ENCODE measurements around the gene NPL.

Gene NPL

DNA sequence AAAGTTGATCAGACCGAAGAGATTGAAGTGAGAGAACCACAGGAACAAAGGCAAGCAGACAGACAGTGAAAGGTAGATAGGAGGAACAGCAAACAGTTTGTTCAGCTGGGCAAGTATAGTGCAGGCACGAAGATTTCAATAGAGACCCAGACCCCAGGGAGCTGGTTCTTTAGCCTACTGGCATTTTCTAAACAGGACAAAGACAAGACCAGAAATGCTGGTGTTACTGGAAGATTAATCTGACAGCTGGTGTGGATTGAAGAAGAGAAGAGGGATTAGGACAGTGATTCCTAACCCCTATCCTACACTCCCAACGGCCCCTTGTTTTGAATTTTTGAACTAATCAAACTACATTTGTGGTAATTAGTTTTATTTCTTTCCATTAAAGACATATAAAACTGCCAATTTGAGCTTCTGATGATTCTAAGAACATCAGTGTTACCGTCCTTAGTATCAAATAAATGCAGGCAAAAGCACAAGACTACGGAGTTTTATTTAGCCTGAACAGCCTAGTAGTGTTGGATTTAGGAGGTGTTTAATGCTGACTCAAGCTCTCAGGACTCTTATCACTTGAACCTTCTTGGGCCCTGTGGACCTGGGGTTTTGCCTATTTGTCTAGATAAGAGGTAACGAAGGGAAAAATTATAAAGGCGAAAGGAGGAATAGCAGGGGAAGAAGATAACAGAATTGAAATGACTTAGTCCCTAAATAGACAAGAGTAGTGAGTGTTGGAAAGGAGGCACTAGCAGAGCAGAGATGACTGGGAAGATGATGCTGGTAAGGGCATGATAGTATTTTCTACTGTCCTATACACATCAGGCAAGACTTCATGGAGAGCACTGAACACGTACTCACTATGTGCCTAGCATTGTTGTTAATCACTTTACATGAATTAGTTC, 2.0 kb downstream of the NPL start:
- H3K27ac ChIP-seq, result no peak overlapping the region
- TF ChIP-seq, protein P1, sequence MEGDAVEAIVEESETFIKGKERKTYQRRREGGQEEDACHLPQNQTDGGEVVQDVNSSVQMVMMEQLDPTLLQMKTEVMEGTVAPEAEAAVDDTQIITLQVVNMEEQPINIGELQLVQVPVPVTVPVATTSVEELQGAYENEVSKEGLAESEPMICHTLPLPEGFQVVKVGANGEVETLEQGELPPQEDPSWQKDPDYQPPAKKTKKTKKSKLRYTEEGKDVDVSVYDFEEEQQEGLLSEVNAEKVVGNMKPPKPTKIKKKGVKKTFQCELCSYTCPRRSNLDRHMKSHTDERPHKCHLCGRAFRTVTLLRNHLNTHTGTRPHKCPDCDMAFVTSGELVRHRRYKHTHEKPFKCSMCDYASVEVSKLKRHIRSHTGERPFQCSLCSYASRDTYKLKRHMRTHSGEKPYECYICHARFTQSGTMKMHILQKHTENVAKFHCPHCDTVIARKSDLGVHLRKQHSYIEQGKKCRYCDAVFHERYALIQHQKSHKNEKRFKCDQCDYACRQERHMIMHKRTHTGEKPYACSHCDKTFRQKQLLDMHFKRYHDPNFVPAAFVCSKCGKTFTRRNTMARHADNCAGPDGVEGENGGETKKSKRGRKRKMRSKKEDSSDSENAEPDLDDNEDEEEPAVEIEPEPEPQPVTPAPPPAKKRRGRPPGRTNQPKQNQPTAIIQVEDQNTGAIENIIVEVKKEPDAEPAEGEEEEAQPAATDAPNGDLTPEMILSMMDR (conservative IDR thresholded peaks at IDR 0.05), result no peak

DNA sequence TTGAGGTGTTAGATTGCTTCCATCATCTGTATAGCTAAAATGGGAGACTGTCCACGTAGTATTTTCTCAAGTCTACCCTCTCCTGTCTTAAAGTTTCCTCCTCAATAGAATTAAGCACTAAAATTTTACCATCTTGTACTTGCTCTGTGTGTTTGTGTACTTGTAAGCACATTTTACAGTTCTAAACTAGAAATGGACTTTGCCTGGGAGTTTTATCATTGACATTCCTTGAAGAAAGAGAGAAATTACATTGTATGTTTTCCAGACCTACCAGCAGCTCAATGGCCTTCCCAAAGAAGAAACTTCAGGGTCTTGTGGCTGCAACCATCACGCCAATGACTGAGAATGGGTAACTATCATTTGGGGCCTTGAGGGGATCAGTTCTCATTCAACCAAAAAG, 4.5 kb downstream of the NPL start:
- TF ChIP-seq, protein P1 (conservative IDR thresholded peaks at IDR 0.05), result no peak
- no peak overlapping the region for H3K27ac ChIP-seq

DNA sequence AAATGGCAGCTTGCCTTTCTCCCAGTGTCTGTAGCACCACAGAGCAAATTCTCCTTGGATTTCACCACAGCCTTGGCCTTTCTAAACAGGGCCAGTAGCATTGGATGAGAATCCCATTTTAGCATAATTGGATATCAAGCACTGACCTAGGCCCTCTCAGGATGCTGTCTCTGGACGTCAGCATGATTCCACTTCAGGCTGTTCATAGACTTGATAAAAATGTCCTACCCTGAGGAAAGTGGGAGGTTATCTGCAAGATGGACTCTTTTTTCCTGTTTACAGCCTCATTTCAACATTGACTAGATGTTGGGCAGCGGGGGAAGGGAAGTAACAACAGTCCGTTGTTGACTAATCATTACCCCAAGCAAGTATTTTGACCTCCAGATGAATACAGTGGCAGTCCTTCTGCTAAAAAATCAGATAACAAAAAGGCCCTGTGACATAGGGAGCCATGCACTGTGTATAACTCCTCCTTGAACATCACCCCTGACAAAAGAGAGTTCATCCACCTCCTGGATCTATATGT, 5.2 kb downstream of the NPL start:
- no peak overlapping the region for H3K27ac ChIP-seq
- TF ChIP-seq, protein P1 (conservative IDR thresholded peaks at IDR 0.05), result no peak

DNA sequence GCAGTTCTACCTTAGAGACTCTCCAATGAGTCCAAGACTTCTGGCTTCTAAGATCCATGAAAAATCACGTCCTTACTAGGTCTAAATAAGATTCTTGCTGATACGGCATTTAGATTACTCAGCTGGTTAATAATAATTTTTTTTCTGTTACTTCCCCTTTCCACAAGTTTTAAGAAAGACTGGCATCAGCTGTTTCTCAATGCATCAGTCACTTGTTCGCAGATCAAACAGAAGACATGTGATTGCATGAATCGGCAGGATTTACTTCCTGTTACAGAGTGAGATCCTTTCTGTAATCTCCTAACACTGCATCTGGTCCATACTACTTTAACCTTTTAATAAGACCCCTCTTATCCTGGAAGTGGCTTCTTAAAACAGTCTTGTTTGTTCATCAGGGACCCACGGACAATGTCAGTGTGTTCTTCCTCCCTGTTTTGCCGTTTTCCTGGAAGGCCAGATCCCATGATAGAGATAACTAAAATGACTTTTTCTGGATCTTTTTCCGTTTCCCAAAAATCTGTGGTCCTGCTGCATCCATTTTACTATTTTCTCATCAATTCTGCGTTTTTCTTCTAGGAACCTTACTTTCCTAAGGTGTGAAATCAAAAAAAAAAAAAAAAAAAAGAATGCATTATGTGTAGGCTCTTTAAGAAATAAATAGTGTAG, 6.1 kb downstream of the NPL start:
- TF ChIP-seq, protein P1 (conservative IDR thresholded peaks at IDR 0.05), result no peak
- H3K27ac ChIP-seq, result no peak overlapping the region

DNA sequence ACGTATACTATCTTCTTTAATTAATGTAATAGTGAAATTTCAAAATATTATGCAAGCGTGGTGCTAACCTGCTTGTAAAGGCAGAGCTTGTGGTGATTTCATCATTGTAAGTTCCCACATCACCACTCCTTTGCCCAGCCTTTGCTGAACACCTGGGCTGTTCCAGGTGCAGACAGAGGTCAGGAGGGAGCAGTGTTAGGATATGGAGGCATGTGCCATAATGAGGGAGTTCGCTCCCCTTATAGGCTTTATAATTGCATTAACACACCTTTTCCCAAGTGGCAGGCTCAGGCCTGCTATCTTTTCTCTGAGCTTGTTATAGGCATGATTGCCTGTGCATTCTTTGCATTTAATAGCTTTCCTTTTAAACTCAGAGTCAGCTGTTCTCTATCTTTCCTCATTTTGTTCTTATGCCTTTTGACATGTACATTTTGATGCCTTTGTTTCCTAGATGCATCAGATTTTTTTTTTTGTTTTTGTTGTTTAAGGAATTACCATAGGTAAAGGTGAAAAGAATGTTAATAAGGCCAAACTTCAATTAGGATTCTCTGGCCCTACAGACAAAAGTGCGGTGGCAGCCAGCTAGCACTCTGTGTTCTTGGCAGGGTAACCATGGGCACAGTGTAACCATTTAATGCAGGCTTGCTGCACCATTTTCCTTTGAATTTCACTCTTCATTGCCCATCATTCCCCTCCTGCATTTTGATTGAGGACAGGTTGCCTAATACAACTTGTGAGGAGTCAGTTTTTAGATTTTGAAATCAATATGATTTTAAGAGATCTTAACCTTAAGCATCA, 12.6 kb downstream of the NPL start:
- H3K27ac ChIP-seq, result no peak overlapping the region
- TF ChIP-seq, protein P1 (conservative IDR thresholded peaks at IDR 0.05), result no peak

DNA sequence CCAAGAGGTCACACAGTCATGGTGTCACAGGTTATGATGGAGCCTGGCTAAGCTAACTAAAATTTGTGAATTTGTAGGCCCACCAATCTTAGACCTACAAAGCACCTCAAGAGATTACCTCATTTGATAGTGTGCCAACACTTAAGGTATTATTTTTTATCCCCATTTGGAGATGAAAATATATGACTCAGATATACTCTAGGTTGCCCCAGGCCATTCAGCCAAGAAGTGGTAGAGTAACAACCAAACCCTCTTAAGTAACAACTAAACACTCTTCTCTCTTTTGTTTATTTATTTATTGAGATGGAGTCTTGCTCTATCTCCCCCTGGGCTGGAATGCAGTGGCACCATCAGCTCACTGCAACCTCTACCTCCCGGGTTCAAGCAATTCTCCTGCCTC, 14.3 kb downstream of the NPL start:
- no peak overlapping the region for H3K27ac ChIP-seq
- TF ChIP-seq, protein P1 (conservative IDR thresholded peaks at IDR 0.05), result no peak

All from VCaP (cell line).